Activated naive CD4-positive, alpha-beta T cell treated with Interleukin-2 at 50 U/mL for 16 hours (primary cell): ENCODE results near the gene HACE1.

Source experiments
- DNase-seq: peaks from one replicate; pipeline ENCODE4 v3.0.0-alpha.2; 2020

Gene HACE1

GRCh38 chr6:104728448-104728847, 131.3 kb downstream of the HACE1 start:
- DNase-seq = no peak

- DNase-seq = no peak
Measured at GRCh38 chr6:104718672-104719071, 141.0 kb downstream of the HACE1 start.

- DNase-seq = no peak
Measured at GRCh38 chr6:104716858-104717257, 142.9 kb downstream of the HACE1 start.

GRCh38 chr6:104714796-104715195, 144.9 kb downstream of the HACE1 start:
- DNase-seq = no peak

GRCh38 chr6:104713982-104714381, 145.7 kb downstream of the HACE1 start:
- no peak for DNase-seq

GRCh38 chr6:104711371-104711770, 148.3 kb downstream of the HACE1 start:
- DNase-seq = no peak

- no peak for DNase-seq
Measured at GRCh38 chr6:104710543-104711335, 149.0 kb downstream of the HACE1 start.

GRCh38 chr6:104705916-104706442, 153.7 kb downstream of the HACE1 start:
- no peak for DNase-seq

GRCh38 chr6:104705095-104705707, 154.5 kb downstream of the HACE1 start:
- DNase-seq = peak; percentile 27

GRCh38 chr6:104704191-104704590, 155.5 kb downstream of the HACE1 start:
- DNase-seq = no peak

GRCh38 chr6:104702126-104702841, 157.4 kb downstream of the HACE1 start:
- no peak for DNase-seq

GRCh38 chr6:104700371-104701185, 159.1 kb downstream of the HACE1 start:
- DNase-seq = no peak

GRCh38 chr6:104699593-104700329, 160.0 kb downstream of the HACE1 start:
- no peak for DNase-seq

- DNase-seq = no peak
Measured at GRCh38 chr6:104698979-104699378, 160.7 kb downstream of the HACE1 start.

GRCh38 chr6:104692008-104692407, 167.7 kb downstream of the HACE1 start:
- DNase-seq = no peak

- DNase-seq = no peak
Measured at GRCh38 chr6:104689551-104690205, 170.0 kb downstream of the HACE1 start.

- no peak for DNase-seq
Measured at GRCh38 chr6:104688283-104688969, 171.3 kb downstream of the HACE1 start.

- DNase-seq = no peak
Measured at GRCh38 chr6:104686550-104687175, 173.1 kb downstream of the HACE1 start.

GRCh38 chr6:104685871-104686549, 173.7 kb downstream of the HACE1 start:
- DNase-seq = no peak
